ENCODE results near the gene DNM3. TPM values are rescaled to one million over a fixed set of nuclear protein-coding genes. Genes with fewer than 3 reads are reported as not detected.

DNM3 gene
- total and polyA plus RNA-seq, 2 of the 8 experiments (the other 6 are each of a cell fraction or from before 2014, with no cell fraction given): 2.0 to 8.5 TPM

- peak overlapping the region; percentile 13 to 34 for H3K4me2 ChIP-seq (ENCODE audit: insufficient read depth in 1 of 2, low read depth in 2 of 2, low read length in 2 of 2)
- no peak overlapping the region for H3K27ac ChIP-seq (ENCODE audit: low read depth, low read length)
- FAIRE-seq: peak; percentile 74
- TF ChIP-seq MAFK (IDR thresholded peaks at IDR 0.05; ENCODE audit: low read depth, low read length) (no peak), ATF2 (IDR thresholded peaks at IDR 0.05; ENCODE audit: low read length) (no peak), NRF1 (IDR thresholded peaks at IDR 0.05; ENCODE audit: low read depth, low read length) (no peak), ASH2L (IDR thresholded peaks at IDR 0.05; ENCODE audit: low read length) (no peak), CTCF (IDR thresholded peaks at IDR 0.05; ENCODE audit: control extremely low read depth in 1 of 3, insufficient read depth in 1 of 3, low read depth in 1 of 3, low read length in 3 of 3) (no peak), MAX (IDR thresholded peaks at IDR 0.05) (no peak), TAF7 (optimal IDR thresholded peaks at IDR 0.05; ENCODE audit: borderline replicate concordance, low read depth, low read length) (no peak)
Measured at GRCh38 chr1:171966426-171967220, 125.3 kb downstream of the DNM3 start.

More at GRCh38 chr1:171966426-171967220, 125.3 kb downstream of the DNM3 start:
- 41% methylated on average over 3 of the region's 3 CpGs; no CpG with 5 or more reads in 1 of the 2 experiments for WGBS, 2 experiments (ENCODE audit: extremely low coverage in 1 of 2, insufficient coverage in 1 of 2, insufficient read length in 1 of 2, insufficient replicate concordance in 2 of 2, low coverage in 1 of 2, low lambda C conversion rate in 2 of 2, missing lambda C conversion rate in 1 of 2)
- Histone ChIP-seq H2BK5ac (ENCODE audit: low read depth, low read length) (0 out of 2 replicates have a peak overlapping the region, but pooled peaks have one; percentile 62), H3K56ac (replicated peaks; ENCODE audit: insufficient read length, low read depth, low read length) (no peak overlapping the region), H3K4me1 (replicated peaks in 1 of 4; ENCODE audit: control insufficient read depth in 3 of 4, insufficient read depth in 4 of 4, low read length in 3 of 4) (peaks cover 2 to 12% (median 7%) of the 10 kb centered on the region in 4 experiments; a peak in 6 of 7 replicates), H2AFZ (ENCODE audit: low read length) (no peak overlapping the region), H3K27me3 (replicated peaks in 1 of 4; ENCODE audit: control insufficient read depth in 3 of 4, extremely low read depth in 1 of 4, insufficient read depth in 3 of 4, low read length in 3 of 4) (no peaks in the 10 kb centered on the region), H3K9me3 (ENCODE audit: insufficient read depth in 2 of 2, low read depth in 1 of 2, low read length in 1 of 2) (no peaks in the 10 kb centered on the region), H3K14ac (ENCODE audit: insufficient read length) (no peak overlapping the region), H2BK120ac (replicated peaks; ENCODE audit: low read depth, low read length) (no peak overlapping the region), H3K79me2 (ENCODE audit: control insufficient read depth in 1 of 2, insufficient read depth in 2 of 2, low read length in 2 of 2) (no peaks in the 10 kb centered on the region), H4K5ac (ENCODE audit: insufficient read length, low read depth, low read length) (peak overlapping the region; percentile 62), H3K4me3 (ENCODE audit: extremely low read depth in 1 of 4, insufficient read depth in 2 of 4, low read depth in 3 of 4, low read length in 4 of 4) (no peak overlapping the region), H3K9ac (replicated peaks in 1 of 4; ENCODE audit: extremely low read depth in 1 of 4, low read depth in 3 of 4, low read length in 3 of 4) (no peak overlapping the region), H2BK12ac (ENCODE audit: low read depth, low read length) (peak overlapping the region; percentile 90; the same call in 1 of the 2 replicates), H3K36me3 (ENCODE audit: control insufficient read depth in 2 of 4, insufficient read depth in 4 of 4, low read length in 3 of 4) (no peaks in the 10 kb centered on the region), H4K20me1 (replicated peaks in 1 of 2; ENCODE audit: control insufficient read depth in 1 of 2, insufficient read depth in 2 of 2, low read length in 2 of 2) (no peaks in the 10 kb centered on the region), H4K91ac (replicated peaks; ENCODE audit: insufficient read length, low read length) (no peak overlapping the region), H2BK20ac (ENCODE audit: low read length) (peak overlapping the region; percentile 40; the same call in 1 of the 2 replicates), H3K79me1 (ENCODE audit: low read depth, low read length) (no peaks in the 10 kb centered on the region), H2BK15ac (ENCODE audit: low read length) (no peak overlapping the region), H3K23ac (ENCODE audit: insufficient read length) (no peak overlapping the region), H4K8ac (ENCODE audit: extremely low read depth, insufficient read depth, low read length) (no peak overlapping the region), H2AK5ac (ENCODE audit: low read depth, low read length) (peak overlapping the region; percentile 79; the same call in 1 of the 2 replicates), H3K18ac (ENCODE audit: extremely low read depth, low read length) (no peak overlapping the region), H3K4ac (replicated peaks; ENCODE audit: insufficient read length, low read depth, low read length) (no peak overlapping the region), H3K23me2 (ENCODE audit: low read depth, low read length) (no peaks in the 10 kb centered on the region)
- ChIA-PET CTCF (ENCODE audit: partially characterized antibody) (interaction anchor here (1.1 to 12.2 kb wide), 7 partner anchors 12 to 165 kb away, joined by 3 to 91 read pairs (median 5); no protein-coding TSS in a partner anchor), POLR2A (ENCODE audit: partially characterized antibody) (interaction anchor here (1.1 to 2.1 kb wide), 3 partner anchors 10 to 185 kb away, joined by 3 to 5 read pairs (median 4); partner anchors contain the start of gene METTL13)
- peak in 1 of 2 experiments; percentile 25 for DNase-seq (ENCODE audit: low read depth in 1 of 2, low spot score in 2 of 2)

Data from H1 (cell line).